Activated CD8-positive, alpha-beta memory T cell treated with anti-CD3 and anti-CD28 coated beads for 1 hour (primary cell): ENCODE data around the gene APBA2.
"Not testable (repeated sequence)": the region's sequence is repeated elsewhere in the genome, so short reads cannot be mapped to it uniquely, and the experiment has no call there.

Experiments used
- DNase-seq, 2 donors: peaks; one replicate each; pipeline ENCODE4 v3.0.0-alpha.2; 2020; ENCODE audit warnings: low read depth in 1 of 2; ENCODE audit errors: extremely low read depth in 1 of 2

APBA2 gene

DNA sequence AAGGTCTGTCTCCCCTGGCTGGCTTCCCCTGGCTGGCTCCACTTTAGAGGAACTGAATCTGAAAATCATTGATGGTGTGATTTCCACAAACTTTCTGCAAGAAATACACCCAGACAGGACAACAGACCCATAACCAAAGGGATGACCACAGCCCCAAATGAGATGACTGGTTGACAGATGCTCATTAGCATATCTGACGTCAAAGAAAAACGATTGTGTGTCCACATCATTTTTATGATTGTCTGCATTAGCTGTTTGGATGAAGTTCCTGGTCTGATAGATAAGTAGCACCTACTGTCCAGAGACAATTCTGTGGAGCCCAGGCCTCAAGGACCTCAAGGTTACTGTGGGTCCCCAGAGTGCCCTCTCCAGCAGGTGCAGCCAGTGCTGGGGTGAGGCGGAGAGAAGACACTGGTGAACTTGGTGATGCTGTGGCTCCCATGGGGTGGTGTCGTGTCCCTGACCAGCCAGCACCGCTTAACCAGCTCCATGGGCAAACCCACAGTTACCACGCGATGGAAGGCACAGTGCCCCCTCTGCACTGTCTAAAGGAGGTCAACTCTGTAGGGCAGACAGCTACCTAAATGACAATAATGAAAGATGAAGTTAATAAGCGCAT, 256.5 kb downstream of the APBA2 start:
- no peak for DNase-seq

DNA sequence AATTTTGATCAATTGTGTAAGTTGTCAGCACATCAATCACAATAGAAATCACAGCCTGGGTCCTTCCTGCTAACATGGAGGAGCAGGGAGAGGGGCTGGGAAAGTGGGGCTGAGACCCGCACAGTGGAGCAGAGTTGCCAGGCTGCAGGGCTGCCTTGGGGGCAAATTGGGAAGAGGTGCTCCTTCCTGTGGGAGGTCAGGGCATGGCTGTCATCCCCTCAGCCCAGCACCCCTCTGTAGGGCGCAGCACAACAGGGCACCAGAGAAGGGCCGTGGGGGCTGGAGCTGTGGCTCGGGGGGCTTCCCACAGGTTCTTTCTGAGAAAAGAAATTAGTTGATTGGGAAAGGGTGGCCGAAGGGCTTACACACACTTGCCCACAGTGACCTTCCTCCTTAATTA, 257.5 kb downstream of the APBA2 start:
- DNase-seq = no peak

DNA sequence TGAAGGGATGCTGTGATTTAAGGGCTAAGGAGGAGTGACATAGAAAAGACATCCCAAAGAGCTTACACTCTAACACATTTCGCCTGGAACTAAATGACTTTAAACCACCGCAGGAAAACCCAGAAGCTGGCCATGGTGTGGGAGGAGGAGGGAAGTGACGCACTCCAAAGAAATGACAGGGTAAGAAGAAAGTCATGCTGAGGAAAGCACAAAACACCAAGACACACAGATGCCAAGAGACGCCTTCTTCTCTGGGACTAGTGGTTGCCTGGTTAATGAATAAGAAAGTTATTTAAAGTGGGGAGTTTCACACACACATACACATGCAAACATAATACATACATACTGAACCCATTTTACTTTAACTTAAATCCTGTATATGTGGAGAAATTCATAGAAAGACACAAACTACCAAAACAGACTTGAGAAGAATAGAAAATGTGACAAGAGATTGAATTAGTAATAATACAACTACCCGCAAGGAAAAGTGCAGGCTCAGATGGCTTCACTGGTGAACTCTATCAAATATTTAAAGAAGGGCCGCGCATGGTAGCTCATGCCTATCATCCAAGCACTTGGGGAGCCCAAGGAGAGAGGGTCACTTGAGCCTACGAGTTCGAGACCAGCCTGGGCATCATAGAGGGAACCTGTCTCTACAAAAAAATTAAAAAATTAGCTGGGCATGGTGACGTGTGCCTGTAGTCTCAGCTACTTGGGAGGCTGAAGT, 258.3 kb downstream of the APBA2 start:
- DNase-seq = no peak

DNA sequence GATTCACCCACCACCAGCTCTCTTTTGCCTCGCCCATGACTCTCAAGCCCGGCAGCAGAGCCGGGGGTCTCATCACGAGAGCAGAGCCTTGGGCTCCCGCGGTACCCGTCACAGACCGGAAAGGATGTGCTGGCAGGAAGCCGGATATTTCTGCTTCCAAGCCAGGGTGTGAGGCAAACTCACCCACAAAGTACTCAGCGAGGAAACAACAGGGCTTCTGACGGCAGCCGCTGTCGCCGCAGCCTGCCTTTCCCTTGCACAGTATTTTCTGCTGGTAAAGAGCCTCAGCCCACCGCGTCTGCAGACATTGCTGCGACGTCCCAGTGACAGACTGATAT, 263.9 kb downstream of the APBA2 start:
- DNase-seq = no peak

DNA sequence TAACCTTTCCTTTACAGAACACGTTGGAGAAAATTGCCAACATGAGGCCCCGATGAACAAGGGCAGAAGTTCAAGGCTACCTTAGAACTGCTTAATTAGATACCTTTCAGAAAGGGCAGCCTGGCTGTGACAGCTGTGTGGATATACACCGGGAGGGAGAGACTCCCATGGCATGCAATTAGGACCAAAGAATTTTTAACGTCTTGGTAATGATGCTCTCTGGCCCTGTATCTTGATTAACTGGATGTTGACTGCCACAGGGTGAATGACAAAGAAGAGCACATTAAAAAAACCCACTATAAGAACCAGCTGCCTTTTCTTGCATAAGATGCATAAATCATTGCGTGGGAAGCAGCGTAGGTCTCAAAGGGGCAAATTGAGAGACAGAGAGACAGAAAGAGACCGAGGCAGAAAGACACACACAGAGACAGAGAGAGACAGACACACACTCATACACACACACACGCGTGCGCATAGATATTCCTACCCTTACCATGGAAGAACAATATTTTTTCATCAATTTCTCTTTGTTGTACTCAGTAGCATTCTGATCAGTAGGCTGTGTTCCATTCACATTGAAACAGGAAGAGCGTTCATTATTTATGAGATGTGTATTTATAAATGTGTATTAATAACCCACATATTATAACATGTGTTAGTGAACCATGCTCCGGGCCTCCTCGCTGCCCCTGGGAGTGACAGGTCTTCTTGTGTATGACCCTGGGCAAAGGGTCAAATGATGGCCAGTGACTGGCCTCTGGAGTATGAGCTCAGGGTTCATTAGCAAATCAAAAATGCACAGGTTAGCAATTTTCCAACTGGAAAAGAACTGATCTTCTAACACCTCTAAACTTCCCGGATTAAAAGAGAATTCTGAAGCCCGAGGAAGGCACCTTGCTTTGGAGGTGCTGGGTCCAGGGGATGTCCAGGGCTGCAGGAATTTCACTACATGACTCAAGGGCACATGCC, 265.0 kb downstream of the APBA2 start:
- DNase-seq = no peak

DNA sequence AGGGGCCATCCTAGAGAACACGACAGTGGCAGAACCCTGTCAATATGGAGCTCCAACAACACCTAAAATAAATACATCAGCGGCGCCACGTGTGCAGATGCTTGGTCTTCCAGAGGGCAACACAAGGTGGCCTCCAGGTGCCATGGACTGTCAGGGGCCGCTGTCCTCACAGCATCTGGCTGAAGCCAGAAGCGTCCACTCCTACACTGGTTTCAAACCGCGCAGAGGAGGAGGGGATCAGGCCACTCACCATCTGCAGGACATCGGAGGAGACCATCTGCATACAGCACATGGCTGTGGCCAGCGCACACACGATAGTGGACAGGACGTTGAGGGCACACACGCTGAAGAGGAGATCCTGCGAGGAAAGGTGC, 265.7 kb downstream of the APBA2 start:
- DNase-seq = no peak

DNA sequence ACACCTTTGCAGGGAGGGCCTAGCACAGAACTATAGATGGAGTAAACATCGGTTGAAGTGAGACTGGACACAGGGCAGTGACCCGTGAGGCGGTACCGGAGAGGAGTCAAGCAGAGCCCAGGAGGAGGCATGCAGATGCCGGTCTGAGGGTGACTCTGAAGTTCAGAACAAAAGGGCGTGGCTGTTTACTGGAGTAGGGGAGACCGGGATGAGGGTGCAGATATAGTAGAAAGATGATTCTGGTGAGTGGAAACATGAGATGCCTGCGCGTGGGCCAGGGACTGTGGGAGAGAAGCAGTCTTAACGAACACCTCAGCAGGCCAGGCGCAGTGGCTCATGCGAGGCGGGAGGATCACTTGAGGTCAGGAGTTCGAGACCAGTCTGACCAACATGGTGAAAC, 270.7 kb downstream of the APBA2 start:
- DNase-seq = no peak

DNA sequence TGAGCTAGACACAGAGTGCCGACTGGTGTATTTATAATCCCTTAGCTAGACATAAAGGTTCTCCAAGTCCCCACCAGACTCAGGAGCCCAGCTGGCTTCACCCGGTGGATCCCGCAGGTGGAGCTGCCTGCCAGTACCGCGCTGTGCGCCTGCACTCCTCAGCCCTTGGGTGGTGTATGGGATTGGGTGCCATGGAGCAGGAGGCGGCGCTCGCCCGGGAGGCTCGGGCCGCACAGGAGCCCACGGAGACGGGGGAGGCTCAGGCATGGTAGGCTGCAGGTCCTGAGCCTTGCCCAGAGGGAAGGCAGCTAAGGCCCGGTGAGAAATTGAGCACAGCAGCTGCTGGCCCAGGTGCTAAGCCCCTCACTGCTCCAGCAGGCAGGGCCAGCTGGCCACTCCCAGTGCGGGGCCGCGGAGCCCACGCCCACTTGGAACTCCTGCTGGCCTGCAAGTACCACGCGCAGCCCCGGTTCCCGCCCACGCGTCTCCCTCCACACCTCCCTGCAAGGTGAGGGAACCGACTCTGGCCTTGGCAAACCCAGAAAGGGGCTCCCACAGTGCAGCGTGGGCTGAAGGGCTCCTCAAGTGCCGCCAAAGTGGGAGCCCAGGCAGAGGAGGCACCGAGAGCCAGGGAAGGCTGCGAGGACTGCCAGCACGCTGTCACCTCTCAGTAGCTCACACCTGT, 274.1 kb downstream of the APBA2 start:
- no peak for DNase-seq

DNA sequence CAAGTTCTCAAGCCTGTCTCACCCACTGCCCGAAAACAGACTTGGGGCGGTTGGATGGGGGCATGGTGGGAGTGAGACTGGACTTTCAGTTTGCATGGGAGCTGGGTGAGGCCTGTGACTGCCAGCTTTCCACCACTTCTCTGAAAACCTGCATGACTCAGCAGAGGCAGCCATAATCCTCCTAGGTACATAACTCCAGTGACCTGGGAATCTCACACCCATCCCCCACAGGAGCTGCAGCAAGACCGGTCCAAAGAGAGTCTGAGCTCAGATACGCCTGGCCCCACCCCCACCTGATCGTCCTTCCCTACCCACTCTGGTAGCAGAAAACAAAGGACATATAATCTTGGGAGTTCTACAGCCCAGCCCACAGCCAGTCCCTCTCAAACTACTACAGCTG, 276.6 kb downstream of the APBA2 start:
- no peak for DNase-seq

DNA sequence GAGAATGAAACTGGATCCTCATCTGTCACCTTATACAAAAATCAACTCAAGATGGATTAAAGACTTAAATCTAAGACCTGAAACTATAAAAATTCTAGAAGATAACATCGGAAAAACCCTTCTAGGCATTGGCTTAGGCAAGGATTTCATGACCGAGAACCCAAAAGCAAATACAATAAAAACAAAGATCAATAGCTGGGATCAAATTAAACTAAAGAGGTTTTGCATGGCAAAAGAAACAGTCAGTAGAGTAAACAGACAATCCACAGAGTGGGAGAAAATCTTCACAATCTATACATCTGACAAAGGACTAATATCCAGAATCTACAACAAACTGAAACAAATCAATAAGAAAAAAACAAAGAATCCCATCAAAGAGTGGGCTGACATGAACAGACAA, 281.3 kb downstream of the APBA2 start:
- not testable (repeated sequence) for DNase-seq
